Hematopoietic multipotent progenitor cell treated with erythropoietin and hydrocortisone succinate and interleukin-3 and kit ligand, for 8 days (in vitro differentiated cells): Measurements from ENCODE around the gene ANKLE1.
A peak's percentile ranks its signal among the peaks of the same experiment; 100 is the strongest.

Source experiments
- DNase-seq: peaks from one replicate; pipeline ENCODE4 v3.0.0-alpha.2; 2015

ANKLE1 gene

DNA sequence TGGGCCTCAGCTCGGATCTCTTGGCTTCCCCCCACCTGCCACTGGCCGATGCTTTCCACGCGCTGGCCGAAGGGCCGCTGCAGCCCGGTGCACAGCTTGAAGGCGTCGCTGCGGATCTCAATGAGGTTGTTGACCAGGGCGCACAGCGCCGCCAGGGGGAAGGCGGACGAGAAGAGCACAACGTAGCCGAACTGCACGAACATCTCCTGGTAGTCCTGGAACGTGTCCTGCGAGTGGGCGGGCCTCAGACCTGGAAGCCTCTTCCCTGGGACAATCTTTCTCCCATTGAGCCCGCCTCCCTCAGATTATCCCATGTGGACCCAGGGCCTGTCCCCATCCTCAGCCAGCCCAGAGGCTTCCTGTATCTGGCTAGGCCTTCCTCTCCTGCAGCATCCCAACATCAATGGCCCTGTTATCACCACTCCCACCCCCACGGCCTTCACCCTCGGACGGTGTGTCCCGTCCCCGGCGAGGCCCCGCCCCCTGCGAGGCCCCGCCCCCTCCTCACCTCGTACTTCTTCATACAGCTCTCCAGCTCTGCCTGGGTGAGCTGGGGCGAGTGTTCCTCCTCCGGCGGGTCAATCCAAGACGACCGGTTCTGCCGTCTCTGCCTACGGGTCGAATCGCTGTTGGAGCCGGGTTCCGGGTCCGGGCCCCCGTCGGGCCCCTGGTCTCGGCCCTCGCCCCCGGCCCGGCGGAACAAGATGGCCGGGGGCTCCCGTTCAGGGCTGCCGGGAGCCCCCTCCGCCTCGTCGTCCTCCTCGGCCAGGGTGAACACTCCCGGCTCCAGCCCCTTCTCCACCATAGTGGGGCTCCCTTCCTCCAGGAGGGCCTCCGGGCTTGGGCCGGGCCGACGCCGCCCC, 46.2 kb downstream of the ANKLE1 start:
- peak; percentile 37 for DNase-seq

DNA sequence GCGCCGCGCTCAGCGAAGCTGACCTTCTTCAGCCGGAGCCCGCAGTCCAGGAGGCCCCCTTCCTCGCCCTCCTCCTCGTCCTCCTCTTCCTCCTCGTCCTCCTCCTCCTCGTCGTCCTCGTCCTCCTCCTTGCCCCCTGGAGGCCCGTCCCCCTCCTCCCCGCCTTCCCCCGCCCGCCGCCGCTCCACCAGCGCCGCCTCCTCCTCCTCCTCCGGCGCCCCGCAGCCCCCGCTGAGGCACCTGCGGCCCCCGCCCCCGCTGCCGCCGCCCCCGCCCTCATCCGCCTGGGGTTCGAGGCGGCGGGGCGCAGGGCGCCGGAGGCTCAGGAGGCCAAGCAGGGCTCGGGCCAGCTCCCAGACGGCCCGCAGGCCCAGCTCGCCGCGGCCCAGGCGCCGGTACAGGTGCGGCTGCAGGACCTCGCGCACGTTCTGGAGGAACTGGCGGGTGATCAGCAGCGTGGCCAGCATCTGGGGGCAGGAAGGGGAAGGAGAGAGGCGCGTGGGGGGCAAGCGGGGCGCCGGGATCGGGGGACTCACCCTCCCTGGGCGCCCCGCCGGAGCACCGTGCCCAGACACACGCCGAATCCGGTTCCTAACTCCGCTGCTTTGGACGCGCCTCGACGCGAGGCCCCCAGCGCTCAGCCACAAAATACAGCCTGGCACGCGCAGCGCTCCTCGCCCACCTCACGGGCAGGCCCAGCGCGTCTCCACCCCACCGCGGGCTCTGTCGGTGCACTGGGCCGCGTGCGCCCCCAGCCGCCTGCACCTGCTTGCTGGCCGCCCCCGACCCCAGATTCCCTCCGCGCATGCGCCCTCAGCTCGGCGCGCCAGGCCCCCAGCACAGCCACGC, 47.0 kb downstream of the ANKLE1 start:
- DNase-seq = no peak

DNA sequence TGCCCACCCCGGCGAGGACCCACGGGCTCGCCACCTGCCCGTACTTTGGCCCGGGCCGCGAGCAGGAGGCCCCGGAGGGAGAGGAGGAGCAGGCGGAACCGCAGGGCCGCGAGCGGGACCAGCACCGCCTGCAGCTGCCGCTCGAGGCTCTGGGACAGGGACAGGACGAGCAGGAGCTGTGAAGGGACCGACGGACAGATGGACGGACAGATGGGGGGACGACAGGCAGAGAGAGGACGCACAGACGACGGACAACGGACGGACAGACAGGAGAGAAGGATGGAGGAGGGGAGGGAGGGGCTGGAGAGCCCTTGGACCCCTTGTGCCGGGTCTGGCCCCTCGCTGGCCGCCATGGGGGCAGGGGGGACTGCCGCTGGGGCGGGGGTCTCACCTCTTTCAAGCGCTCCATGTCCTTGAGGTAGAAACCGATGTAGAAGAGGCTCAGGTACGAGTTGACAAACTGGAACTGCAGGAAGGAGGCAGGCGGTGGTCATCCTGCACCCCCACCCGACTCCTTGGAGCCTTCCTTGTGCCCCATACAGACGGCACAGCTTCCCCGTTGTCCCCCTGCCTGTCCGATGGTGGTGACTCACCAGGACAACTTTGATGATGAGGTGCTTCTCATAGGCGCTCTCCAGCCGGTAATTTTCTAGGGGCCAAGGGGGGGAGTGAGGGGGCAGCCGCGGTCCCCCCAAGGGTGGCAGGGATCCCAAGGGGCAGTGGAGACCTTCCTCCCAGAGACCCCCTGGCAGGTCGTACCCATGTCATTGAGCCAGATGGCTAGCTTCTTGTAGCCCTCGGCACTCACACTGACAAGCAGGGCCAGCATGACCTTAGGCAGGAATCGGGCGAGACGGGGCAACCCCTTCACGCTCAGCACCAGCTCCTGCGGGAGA, 47.9 kb downstream of the ANKLE1 start:
- no peak for DNase-seq

DNA sequence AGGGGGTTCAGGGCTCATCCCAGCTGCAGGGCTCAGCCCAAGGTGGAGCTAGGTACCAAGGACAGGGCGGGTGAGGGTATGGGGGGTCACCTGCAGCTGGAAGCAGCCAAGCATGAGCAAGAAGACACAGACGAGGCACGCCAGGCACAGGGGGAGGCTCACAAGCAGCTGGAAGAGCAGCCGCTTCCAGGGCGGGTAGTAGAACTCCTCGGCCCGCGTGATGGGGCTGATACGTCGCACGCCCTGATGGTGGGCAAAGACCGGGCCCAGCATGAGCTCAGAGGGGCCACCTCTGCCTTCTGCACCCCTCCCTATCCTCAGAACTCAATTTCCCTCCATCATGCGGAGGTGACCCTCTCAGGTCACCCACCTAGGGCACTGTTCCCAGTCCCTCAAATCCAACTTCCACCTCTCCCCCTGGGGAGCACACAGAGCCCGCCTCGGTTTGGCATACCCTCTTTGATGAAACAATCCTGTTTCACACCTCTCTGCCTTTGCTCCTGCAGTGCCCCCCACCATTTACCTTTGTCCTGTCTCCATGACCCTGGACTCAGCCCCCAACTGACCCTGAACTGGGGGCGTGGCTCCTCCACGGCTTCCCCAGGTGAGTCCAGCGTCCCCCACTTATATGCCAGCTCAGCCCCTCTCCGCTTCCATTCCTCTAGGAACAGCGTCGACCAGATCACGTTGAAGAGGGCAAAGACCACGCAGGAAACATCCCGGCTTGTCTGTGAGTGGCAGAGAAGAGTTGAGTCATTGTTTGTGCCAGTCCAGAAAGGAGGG, 48.8 kb downstream of the ANKLE1 start:
- DNase-seq = no peak

DNA sequence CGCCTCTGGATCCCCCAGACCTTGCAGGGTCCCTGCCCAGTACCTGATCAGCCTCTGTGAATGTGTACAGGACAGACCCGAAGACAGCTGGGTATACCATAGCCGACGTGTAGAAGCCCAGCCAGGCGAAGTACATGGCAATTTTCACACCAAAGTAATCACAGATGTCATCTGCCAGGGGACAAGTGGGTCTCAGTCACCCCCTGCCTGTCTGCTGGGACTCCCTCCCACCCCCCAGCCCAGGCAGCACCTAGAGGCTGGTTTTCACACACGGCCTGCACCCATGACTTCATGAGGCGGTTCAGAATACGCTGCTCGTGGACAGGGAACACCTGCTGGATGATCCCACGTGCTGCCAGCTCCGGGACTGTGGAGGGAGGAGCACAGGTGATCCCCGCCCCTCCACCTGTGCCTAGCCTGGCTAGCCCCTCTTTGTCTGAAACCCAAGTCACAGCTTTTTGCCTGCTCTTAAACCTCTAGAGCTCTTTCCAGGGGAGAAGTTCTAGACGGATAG, 49.4 kb downstream of the ANKLE1 start:
- DNase-seq = no peak

DNA sequence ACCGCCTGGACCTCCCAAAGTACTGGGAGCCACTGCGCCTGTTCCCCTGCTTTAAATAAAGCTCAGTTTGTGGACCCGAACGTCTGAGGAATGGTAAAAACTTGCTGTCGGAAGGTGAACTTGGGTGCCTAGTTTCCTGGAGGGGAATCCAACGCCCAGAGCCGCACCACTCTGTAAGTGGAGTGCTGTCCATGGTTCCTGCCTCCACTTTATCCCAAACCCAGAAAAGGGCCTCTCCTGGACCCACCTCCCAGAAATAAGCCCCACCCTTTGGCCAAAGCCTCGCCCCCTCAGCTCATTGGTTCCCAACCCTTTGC, 50.6 kb downstream of the ANKLE1 start:
- no peak for DNase-seq

DNA sequence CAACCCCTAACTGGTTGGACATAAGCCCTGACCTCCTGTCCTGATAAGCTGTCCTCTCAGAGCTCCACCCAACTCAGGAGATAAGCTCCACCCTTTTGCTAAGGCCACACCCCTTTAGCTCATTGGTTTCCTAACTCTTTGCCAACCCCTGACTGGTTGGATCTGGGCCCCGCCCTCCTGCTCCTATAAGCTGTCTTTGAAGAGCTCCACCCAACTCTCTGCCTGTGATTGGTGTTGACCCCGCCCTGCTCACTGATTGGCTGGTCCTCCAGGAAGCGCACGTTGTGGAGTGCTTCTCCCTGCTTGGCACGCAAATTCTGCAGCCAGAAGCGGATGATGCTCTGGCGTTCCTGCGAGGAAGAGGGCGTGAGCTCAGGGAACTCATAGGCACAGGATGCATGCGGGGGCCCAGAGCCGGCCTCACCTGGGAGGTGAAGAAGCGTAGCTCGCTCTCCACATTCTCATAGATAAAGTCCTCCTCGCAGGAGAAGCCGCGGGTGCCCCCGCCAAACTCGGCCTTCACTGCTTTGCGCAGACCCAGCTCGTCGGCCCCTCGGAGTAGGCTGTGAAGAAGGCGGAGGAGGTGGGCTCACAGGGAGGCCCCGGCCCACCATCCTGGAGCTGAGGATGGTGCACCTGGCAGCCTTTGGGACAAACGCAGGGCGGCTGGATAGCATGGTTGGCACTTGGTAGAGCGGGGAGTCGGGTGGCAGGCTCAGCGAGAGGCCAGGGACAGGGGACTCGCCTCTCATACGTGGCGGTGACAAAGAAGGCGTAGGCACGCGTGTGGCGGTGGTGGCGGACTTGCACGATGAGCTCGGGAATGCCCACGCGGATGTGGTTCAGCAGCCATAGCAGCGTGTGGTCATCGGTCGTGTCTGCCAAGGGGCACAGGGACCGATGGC, 51.2 kb downstream of the ANKLE1 start:
- DNase-seq = peak; percentile 89

DNA sequence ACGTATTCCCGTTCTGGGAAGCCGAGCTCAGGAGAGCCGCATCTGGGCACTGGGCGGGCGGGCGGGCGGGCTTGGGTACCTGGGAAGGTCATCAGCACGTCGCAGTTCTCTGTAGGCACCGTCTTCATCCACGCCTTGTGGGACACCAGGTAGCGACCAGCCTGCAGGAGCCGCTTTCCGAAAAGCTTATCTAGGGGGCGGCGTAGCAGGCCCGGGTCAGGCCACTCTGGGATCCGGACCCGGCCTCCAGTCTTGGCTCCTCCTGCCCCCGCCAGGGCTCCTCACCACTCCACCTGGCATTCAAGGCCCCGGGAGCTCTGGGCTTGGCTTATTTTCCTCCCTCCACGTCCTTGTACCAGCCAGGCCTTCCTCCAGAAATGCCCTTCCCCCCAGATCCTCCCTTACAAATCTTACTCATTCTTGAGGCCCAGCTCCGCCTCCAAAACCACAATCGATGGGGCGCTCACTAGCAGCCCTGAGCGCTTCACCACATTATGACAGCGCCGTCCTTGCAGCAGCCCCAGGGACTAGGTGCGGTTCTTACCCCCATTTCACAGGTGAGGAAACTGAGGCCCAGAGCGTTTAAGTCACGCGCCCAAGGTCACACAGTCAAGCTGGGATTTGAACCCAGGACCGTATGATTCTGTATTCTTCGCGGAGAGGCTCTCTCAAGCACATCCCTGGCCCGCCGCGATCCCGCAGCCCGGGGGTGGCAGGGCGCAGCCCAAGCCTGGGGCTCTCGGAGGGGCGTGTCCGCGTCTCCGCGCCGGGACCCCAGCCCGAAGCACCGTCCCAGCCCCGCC, 52.1 kb downstream of the ANKLE1 start:
- peak; percentile 85 for DNase-seq

DNA sequence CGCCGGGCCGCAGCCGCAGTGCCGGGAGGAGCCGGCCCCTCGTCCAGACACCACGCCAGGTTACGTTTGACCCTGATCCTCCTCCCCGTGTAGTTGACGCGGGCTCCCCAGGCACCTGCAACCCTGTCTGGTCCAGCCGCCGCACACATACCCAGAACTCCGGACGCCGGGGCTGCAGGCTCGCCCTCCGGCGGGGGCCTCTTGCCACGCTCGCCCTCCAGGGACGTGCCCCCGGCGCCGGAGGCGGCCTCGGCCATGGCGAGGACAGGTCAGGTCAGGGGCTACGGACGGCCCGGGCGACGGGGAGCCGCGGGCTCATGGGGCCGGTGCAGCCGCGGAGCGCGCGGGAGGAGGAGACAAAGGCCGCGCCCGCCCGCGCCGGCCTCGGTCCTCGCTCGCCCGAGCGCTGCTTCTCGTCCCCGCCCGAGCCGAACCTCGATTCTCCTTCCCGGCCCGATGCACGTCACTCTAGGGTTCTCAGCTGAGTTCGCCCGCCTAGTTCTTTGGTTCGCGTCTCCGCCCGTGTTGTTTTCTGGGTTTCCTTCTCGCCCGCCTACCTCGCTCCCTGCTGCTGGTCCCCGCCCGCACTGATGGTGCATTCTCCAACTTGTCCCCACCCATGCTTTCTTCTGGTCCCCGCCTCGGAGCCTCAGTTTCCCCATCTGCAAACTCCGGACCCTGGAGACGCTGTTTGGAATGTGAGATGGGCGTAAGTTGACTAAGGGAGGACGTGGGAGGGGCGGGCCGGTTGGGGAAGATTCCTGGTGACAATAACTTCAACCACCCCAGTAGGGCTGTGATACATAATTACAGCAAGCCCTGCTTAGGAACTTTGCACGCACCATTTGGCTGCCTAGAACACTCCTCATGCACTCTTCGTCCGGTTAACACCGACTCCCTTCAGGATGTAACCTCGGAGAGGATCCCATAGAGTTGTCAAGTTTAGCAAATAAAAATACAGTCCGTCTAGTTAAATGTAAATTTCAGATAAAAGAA, 53.0 kb downstream of the ANKLE1 start, which contains the start of gene ANO8:
TSS of gene ANO8 (minus strand) at position 442 of the 996 bp plus-strand sequence. CDS start at position 257, 185 bp downstream.
- DNase-seq = peak; percentile 97

DNA sequence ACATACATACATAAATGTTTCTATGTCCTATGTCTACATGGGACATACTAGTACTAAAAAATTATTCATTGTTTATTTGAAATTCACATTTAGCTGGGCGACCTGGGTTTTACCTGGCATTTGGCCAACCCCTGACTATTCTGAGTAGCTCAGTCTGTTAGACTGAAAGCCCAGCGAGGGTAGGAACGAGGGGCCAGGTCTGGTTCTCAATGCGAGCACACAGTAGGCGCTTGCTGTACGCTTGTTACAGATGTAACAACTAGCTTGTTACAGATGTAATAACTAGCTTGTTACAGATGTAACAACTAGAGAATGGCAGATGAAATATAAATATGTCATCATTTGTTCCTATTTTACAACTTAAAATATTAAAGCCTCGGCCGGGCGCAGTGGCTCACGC, 53.9 kb downstream of the ANKLE1 start:
- DNase-seq = no peak
